SU-DHL-6 (cell line): ENCODE measurements around the gene FLT3LG.

Experiments
- H2AFZ ChIP-seq: fragments of 200-600 bp; sonication (generic); 2 replicates; pipeline ENCODE4 v1.6.1; 2014; ENCODE audit warnings: low read depth, mild to moderate bottlenecking, moderate library complexity, mixed read lengths, antibody characterized with exemption, low read length; ENCODE audit not compliant: severe bottlenecking
- H3F3A ChIP-seq: fragments of 200-600 bp; shearing (Covaris generic); 2 replicates; pipeline ENCODE4 v1.6.0; 2016; ENCODE audit warnings: antibody characterized with exemption, mild to moderate bottlenecking; ENCODE audit not compliant: insufficient read depth
- H3K27ac ChIP-seq: fragments of 200-600 bp; sonication (generic); 2 replicates; pipeline ENCODE4 v1.5.1; 2016; ENCODE audit warnings: low read depth, mild to moderate bottlenecking, low read length, moderate library complexity, mixed read lengths
- H3K27me3 ChIP-seq: fragments of 200-600 bp; sonication (generic), shearing (Covaris generic); 2 replicates; pipeline ENCODE4 v1.6.0; 2014; ENCODE audit warnings: mild to moderate bottlenecking, low read length
- H3K36me3 ChIP-seq: fragments of 200-600 bp; sonication (generic); 2 replicates; pipeline ENCODE4 v1.6.1; 2014; ENCODE audit warnings: mild to moderate bottlenecking, low read length, mixed read lengths
- H3K4me2 ChIP-seq: fragments of 300-600, 200-600 bp; shearing (Covaris generic), sonication (generic); 2 replicates; pipeline ENCODE4 v1.6.0; 2014; ENCODE audit warnings: low read length, low read depth, mild to moderate bottlenecking; ENCODE audit not compliant: poor library complexity, severe bottlenecking
- H3K4me3 ChIP-seq: fragments of 200-600 bp; sonication (generic); 2 replicates; pipeline ENCODE4 v1.5.1; 2014; ENCODE audit warnings: antibody characterized with exemption, low read length, mild to moderate bottlenecking, mixed read lengths; ENCODE audit not compliant: insufficient read depth, poor library complexity, severe bottlenecking
- H3K79me2 ChIP-seq: fragments of 200-600 bp; sonication (generic); 2 replicates; pipeline ENCODE4 v1.6.1; 2014; ENCODE audit warnings: mild to moderate bottlenecking, low read length, moderate library complexity; ENCODE audit not compliant: insufficient read depth
- H3K9ac ChIP-seq: fragments of 200-600 bp; sonication (generic); 2 replicates; pipeline ENCODE4 v1.7.0; 2014; ENCODE audit warnings: mild to moderate bottlenecking, low read length
- H3K9me2 ChIP-seq: fragments of 200-600 bp; sonication (generic); replicated peaks from 2 replicates; pipeline ENCODE4 v1.6.1; 2014; ENCODE audit warnings: low read length; ENCODE audit not compliant: insufficient read depth
- H3K9me3 ChIP-seq: fragments of 200-600 bp; sonication (generic); 2 replicates; pipeline ENCODE4 v1.6.1; 2014; ENCODE audit warnings: low read length, mixed read lengths; ENCODE audit not compliant: insufficient read depth
- H4K20me1 ChIP-seq: fragments of 200-600 bp; sonication (generic); 2 replicates; pipeline ENCODE4 v1.6.1; 2014; ENCODE audit warnings: low read depth, mild to moderate bottlenecking, antibody characterized with exemption, low read length, moderate library complexity, mixed read lengths
- EZH2phosphoT487 ChIP-seq: fragments of 200-600 bp; sonication (generic), shearing (Covaris generic); conservative IDR thresholded peaks from 2 replicates; pipeline ENCODE4 v1.6.1; 2018; ENCODE audit warnings: mild to moderate bottlenecking, antibody characterized with exemption, low read length, moderate library complexity, mixed read lengths
- TF ChIP-seq, protein P1 (sequence below): fragments of 200-600 bp; sonication (generic); IDR thresholded peaks from one replicate; pipeline ENCODE4 v1.5.1; 2017; ENCODE audit warnings: antibody characterized with exemption, mild to moderate bottlenecking, low read length, moderate library complexity; ENCODE audit not compliant: insufficient read depth, poor library complexity, severe bottlenecking

FLT3LG gene

DNA sequence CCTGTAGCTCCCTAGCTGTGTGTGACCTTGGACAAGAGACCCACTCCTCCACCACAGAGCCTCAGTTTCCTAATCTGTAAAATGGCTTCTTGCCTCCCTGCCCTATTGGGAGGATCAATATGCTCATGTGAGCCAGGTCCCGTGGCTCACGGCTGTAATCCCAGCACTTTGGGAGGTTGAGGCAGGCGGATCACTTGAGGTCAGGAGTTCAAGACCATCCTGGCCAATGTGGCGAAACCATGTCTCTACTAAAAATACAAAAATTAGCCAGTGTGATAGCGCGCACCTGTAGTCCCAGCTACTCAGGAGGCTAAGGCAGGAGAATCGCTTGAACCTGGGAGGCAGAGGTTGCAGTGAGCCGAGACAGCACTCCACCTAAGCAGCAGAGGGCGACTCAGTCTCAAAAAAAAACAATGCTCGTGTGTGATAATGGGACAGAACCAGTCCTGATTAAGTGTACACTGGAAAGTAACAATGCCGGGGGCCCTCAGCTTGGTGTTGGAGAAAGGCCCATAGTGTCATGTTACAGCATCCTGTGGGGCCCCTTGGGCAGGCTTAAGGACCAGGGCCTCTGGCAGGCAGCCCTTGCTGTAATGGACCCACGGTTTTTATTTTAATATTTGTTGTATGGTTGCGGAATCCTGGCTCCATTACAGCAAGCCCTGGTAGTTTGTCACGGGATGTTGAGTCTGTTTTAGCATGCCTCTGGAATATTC is 29.0 kb downstream of the FLT3LG start:
- Histone ChIP-seq H3K9ac (no peak overlapping the region), H3K4me3 (no peak overlapping the region), H3K9me3 (no peaks in the 10 kb centered on the region), H2AFZ (no peak overlapping the region), H3F3A (peaks cover 34% of the 10 kb centered on the region), H3K27ac (no peak overlapping the region), H3K4me2 (no peak overlapping the region), H3K9me2 (no peaks in the 10 kb centered on the region), H4K20me1 (peaks cover 10% of the 10 kb centered on the region; the same call in 1 of the 2 replicates), H3K36me3 (peaks cover 13% of the 10 kb centered on the region), H3K79me2 (no peaks in the 10 kb centered on the region), H3K27me3 (no peaks in the 10 kb centered on the region)
- no peak for TF ChIP-seq EZH2phosphoT487
- TF ChIP-seq, protein P1, sequence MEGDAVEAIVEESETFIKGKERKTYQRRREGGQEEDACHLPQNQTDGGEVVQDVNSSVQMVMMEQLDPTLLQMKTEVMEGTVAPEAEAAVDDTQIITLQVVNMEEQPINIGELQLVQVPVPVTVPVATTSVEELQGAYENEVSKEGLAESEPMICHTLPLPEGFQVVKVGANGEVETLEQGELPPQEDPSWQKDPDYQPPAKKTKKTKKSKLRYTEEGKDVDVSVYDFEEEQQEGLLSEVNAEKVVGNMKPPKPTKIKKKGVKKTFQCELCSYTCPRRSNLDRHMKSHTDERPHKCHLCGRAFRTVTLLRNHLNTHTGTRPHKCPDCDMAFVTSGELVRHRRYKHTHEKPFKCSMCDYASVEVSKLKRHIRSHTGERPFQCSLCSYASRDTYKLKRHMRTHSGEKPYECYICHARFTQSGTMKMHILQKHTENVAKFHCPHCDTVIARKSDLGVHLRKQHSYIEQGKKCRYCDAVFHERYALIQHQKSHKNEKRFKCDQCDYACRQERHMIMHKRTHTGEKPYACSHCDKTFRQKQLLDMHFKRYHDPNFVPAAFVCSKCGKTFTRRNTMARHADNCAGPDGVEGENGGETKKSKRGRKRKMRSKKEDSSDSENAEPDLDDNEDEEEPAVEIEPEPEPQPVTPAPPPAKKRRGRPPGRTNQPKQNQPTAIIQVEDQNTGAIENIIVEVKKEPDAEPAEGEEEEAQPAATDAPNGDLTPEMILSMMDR = peak; percentile 30

DNA sequence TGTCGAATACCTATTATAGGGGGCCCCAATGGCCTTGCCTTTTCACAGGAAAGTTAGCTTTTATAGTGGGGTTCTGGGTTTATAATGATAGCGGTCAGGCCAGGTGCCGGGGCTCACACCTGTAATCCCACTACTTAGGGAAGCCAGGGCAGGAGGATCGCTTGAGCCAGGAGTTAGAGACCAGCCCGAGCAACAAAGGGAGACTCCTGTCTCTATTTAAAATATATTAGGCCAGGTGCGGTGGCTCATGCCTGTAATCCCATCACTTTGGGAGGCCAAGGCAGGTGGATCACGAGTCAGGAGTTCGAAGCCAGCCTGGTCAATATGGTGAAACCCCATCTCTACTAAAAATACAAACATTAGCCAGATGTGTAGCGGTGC is 29.6 kb downstream of the FLT3LG start:
- Histone ChIP-seq H3K9me3 (no peaks in the 10 kb centered on the region), H3K9ac (no peak overlapping the region), H3K79me2 (no peaks in the 10 kb centered on the region), H4K20me1 (peaks cover 5% of the 10 kb centered on the region; the same call in 1 of the 2 replicates), H3K27ac (no peak overlapping the region), H3K27me3 (no peaks in the 10 kb centered on the region), H3F3A (peaks cover 28% of the 10 kb centered on the region), H3K9me2 (no peaks in the 10 kb centered on the region), H3K4me3 (no peak overlapping the region), H2AFZ (no peak overlapping the region), H3K4me2 (no peak overlapping the region), H3K36me3 (peaks cover 7% of the 10 kb centered on the region)
- TF ChIP-seq, protein P1 = no peak
- TF ChIP-seq EZH2phosphoT487 = no peak

DNA sequence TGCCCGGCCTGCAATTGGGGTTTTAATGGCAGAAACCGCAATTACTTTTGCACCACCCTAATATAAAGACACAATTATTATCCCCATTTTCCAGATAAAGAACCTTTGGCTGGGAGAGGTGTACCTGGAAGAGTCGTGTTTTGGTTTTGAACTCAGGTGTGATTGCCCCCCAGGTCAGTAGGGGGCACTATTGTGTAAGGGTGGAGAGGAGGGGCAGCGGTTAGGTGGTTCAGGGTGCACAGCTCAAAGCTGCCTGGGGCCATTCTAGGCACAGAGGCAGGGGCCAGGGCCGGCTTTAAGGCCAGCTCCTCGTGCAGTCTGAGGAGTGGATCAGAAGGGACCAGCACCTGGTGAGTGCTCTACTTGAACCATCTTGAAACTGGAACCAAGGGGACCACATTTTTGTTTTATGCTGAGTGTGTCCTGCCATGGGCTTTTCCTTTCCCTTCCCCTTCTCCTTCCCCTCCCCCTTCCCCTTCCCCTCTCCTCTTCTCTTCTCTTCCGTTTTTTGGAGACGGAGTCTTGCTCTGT is 32.6 kb downstream of the FLT3LG start:
- H3K9ac ChIP-seq = no peak overlapping the region

More for the DNA sequence above, 32.6 kb downstream of the FLT3LG start:
- Histone ChIP-seq H3K79me2 (no peaks in the 10 kb centered on the region), H4K20me1 (no peaks in the 10 kb centered on the region), H3K36me3 (no peaks in the 10 kb centered on the region), H3K4me3 (no peak overlapping the region), H2AFZ (no peak overlapping the region), H3K9me3 (no peaks in the 10 kb centered on the region), H3K9me2 (no peaks in the 10 kb centered on the region), H3K4me2 (no peak overlapping the region), H3K27me3 (no peaks in the 10 kb centered on the region), H3F3A (0 out of 2 replicates have a peak, but pooled peaks cover 3% of the 10 kb centered on the region), H3K27ac (no peak overlapping the region)
- no peak for TF ChIP-seq EZH2phosphoT487
- TF ChIP-seq, protein P1 = peak; percentile 85
